Cardiac fibroblast (primary cell): ENCODE data around the gene SEZ6L.

ENCODE experiments used
- DNase-seq, 2 donors: peaks; one replicate each; pipeline versions ENCODE4 v3.0.0 to v3.0.0-alpha.2; 2010; ENCODE audit warnings: low read depth in 2 of 2
- H3K4me3 ChIP-seq, 2 donors: replicated peaks in 1 of 2; 1 replicate in 1 of 2; 2 replicates in 1 of 2; pipeline ENCODE4 v1.5.1; 2011; ENCODE audit warnings: low read depth in 2 of 2, low read length in 2 of 2, mild to moderate bottlenecking in 2 of 2, moderate library complexity in 1 of 2
- TF ChIP-seq, protein P1 (sequence below): IDR thresholded peaks from one replicate; pipeline ENCODE4 v1.5.1; 2011; ENCODE audit warnings: low read depth, mild to moderate bottlenecking, low read length, inconsistent platforms

SEZ6L gene

DNA sequence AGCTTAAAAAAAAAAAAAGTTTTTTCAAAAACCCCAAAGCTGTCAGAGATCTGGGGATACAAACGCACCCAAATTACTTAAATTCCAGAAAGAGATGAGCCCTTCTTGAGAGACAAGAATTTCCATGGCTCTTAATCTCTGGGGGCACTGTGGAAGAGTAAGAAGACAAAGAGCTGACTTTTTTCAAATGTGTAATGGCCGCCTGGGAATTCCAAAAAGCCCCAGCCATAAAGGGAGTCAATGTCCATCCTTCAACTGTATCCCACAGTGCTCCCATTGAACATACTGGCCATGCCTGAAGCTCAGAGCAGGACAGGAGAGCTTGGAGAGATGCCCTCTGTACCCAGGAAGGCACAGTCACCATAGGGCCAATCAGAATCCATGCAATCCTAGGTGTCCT is 222.4 kb downstream of the SEZ6L start:
- H3K4me3 ChIP-seq: no peak overlapping the region
- TF ChIP-seq, protein P1, sequence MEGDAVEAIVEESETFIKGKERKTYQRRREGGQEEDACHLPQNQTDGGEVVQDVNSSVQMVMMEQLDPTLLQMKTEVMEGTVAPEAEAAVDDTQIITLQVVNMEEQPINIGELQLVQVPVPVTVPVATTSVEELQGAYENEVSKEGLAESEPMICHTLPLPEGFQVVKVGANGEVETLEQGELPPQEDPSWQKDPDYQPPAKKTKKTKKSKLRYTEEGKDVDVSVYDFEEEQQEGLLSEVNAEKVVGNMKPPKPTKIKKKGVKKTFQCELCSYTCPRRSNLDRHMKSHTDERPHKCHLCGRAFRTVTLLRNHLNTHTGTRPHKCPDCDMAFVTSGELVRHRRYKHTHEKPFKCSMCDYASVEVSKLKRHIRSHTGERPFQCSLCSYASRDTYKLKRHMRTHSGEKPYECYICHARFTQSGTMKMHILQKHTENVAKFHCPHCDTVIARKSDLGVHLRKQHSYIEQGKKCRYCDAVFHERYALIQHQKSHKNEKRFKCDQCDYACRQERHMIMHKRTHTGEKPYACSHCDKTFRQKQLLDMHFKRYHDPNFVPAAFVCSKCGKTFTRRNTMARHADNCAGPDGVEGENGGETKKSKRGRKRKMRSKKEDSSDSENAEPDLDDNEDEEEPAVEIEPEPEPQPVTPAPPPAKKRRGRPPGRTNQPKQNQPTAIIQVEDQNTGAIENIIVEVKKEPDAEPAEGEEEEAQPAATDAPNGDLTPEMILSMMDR: no peak
- DNase-seq: no peak

DNA sequence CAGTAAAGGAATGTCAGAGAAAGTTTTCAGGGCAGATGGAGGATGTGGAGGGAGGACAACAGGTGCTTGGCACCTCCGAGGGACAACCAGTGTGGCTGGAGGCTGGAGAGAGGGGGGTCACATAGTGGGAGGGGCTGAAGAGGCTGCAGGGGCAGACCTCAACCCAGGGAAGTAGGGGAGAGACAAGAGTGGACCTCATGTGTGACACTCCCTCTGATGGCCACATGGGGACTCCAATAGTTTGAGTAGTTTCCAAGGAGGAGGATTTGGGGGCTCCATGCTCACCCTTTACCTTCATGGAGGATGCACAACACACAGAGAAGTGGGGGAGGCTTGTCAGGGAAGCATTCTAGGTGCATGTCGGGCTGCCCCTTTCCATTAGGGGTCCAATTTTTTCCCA is 224.7 kb downstream of the SEZ6L start:
- TF ChIP-seq, protein P1: peak; percentile 20
- DNase-seq: no peak
- no peak overlapping the region for H3K4me3 ChIP-seq

DNA sequence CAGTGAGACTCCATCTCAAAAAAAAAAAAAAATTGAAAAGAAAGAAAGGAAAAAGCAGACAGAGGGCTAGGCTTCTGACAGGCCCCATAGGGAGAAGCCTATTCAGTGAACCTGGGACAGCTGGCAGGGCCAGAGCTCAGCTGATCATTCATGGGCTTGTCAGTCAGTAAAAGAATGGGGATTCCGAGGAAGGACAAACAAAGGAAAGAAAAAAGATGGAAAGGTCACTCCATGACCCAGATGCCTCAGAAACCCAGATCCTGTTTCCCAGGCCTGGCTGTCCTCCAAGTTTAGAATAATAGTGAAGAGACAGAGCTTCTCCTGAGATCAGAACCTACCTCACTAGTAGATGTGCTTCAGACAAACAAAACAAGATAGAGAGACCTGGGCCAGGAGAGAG is 225.5 kb downstream of the SEZ6L start:
- TF ChIP-seq, protein P1: no peak
- H3K4me3 ChIP-seq: no peak overlapping the region
- DNase-seq: no peak

DNA sequence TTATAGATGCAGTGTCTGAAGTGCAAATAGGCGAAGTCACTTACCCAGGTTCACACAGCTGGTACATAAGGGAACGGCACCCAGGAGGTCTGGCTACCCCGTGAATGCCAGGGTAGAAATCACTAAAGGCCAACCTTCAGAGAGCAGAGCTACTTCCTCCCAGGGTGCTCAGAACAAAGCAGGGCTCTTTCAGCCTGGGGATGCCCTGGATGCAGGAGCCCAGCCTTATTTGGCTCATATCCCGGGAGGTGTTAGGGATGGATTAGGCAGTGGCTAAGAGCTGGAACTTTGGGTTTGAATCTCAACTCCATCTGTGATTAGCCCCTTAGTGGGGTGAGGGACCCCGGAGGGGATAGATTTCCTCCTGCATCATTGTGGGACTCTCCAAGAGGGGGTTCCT is 226.7 kb downstream of the SEZ6L start:
- TF ChIP-seq, protein P1: no peak
- no peak for DNase-seq

DNA sequence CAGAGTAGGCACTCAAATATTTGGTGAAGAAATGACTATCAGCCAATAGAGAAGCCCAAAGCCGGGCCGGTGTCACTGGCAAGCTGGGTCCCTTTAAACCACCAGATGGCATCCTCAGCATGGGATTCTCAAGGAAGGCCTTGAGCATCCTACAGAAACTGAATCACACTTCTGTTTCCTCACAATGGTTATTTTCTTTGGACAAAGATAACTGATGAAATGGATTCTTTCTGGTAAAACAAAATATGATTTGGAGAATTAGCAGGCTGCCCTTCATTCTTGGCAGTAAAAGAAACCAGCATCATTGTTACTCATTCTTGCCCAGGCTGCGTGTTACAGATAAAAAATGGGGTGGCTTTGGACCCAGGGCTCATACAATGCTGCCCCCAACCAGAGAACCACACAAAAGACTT is 229.5 kb downstream of the SEZ6L start:
- peak; percentile 78 to 91 for DNase-seq
- TF ChIP-seq, protein P1: peak; percentile 82
- H3K4me3 ChIP-seq: no peak overlapping the region

More for the DNA sequence above, 226.7 kb downstream of the SEZ6L start:
- no peak overlapping the region for H3K4me3 ChIP-seq

DNA sequence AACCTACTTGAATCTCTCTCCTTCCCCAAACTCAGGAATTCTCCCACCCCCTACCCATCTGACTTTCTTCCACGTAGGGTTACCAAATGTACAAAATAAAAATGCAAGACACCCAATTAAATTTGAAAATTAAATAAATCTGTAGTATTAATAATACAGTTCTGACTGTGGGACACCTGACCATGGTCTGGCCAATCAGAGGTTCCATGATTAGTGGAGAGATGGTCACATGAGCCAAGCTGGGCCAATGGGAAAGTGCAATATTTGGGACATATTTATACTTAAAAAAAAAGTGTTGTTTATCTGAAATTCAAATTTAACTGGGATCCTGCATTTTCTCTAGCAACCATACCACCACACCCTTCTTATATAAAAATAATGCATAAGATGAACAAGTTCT is 230.0 kb downstream of the SEZ6L start:
- H3K4me3 ChIP-seq: no peak overlapping the region
- peak; percentile 6 to 33 for DNase-seq

DNA sequence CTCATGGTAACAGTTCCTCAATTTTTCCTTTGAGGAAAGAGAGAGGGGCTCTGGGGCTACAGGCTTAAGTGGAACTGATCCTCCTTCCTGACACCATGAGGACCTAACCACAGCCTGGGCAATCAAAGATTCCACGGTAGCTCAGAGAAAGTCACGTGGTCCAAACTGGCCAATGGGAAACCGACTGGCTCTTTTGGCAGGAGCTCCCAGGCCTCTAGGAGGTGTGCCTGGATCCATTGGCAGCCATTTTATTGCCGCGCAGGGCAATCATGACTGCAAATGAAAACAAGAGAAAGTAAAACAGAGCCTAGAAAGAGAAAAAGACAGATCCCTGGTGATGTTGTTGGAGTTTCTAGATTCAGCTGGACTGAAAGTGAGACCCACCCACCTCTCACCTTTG is 232.5 kb downstream of the SEZ6L start:
- TF ChIP-seq, protein P1: no peak
- no peak overlapping the region for H3K4me3 ChIP-seq
- no peak for DNase-seq

More for the DNA sequence above, 230.0 kb downstream of the SEZ6L start:
- TF ChIP-seq, protein P1: no peak
